GM20431 (cell line): Measurements from ENCODE around the gene TH.

Source experiments
- in situ Hi-C: fragments of 300-500 bp; cut with MseI, MboI; formaldehyde crosslinking; loops from one replicate; pipeline ENCODE4 v1.15.0; 2020; ENCODE audit warnings: low sequenced_read_pairs; ENCODE audit not compliant: unreplicated experiment

The TH gene

DNA sequence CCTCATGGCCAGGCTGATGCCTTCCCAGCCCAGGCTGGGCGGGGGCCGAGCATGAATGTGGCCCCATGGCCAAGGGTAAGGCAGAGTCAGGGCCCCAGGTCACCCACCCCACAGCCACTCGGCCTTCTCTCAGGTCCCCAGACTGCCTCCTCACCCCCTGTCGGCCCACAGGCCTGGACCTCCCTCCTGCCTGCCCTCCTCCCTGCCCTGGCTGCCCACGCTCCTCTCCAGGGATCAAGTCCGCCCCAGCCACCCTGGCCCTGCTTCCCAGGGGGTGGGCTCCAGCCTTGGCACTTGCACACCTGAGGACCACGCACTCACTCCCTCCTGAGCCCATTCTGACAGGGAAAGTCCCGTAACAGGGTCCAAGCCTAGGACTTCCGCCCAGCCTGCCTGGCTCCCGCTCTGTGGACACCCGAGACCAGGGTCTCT lies 37.8 kb upstream of the TH start:
- in situ Hi-C loops, result no loop called here

DNA sequence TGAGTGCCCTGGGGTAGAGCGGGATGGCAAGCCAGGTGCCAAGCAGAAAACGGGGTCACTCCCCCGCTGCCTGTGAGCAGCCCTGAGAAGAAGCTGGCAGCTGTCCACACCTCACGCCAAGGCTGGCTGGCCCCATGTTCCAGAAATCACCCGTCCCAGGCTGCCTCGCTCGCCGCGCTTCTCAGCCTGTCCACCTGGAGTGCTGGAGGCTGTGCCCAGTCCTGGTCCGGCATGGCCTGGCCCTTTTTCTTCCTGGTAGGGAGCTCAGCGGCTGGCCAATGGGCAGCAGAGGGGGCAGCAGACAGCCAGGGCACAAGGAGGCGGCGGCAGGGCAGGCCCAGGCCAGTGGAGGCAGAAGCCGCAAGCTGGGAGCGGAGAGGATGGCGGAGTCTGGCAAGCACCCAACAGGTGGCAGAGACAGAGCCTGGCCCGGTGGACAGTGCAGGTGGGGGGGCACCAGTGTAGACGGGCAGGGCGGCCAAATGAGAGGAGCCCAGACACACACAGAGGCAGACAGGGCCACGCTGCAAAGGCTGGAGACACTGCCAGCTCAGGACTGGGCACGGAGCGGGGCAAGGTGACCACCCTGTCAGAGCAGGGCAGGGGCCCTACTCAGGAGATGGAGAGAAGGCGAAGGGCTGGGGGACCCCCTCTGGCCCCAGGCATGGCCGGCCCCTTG lies 37.2 kb upstream of the TH start:
- in situ Hi-C loops, result no loop called here

DNA sequence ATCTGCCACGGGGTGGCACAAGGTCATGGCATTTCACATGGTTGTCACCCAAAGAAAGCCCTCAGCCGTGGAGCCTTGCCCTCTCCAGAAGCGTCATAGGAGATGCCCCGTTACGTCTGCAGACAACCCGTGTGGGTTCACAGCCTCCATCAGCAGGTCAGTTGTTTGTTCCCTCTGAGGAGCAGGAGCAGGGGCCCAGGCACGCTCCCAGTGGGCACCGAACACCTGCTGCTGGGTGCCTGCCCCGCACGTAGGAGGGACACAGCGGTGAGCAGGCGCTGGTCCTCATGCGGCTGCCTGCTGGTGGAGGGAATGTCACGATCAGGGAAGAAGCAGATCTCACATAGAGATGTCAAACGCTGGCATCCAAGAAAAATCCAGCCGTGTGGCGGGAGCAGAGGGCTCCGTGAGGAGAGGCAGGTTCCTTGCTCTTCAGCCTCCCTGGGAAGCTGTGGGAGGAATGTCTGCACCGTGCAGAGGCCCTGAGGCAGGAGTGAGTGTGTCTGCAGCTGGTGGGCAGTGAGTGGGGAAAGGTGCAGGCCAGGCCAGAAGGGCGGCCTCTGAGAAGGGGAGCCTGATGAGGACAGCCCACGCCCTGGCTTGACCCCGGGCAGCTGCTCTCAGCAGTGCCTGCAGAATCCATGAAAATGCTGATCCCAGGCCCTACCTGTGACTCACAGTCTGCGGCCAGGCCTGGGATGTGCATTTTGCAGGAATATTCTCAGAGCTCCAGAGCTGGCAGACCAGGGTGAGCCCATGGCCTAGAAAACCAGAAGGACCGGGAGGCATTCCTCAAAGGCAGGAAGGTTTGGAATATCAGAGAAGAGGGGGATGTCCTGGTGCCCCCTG lies 36.4 kb upstream of the TH start:
- in situ Hi-C loops, result no loop called here

DNA sequence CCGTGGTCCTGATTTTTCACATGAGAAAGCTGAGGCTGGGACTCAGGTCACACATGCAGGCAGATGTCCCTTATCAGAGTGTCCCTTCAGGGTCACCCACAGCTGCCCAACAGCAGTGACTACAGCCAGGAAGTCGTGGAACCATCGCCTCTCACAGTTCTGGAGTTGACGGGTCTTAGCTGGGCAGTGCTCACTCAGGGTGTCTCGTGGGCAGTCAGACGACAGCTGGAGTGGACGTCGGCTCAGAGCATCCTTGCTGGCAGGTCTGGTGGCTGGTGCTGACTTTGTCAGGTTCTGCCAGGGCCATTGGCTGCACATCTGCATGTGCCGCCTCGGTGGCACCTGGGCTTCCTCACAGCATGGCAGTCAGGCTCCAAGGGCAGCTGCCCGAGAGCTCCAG lies 35.6 kb upstream of the TH start:
- in situ Hi-C loops, result no loop called here

DNA sequence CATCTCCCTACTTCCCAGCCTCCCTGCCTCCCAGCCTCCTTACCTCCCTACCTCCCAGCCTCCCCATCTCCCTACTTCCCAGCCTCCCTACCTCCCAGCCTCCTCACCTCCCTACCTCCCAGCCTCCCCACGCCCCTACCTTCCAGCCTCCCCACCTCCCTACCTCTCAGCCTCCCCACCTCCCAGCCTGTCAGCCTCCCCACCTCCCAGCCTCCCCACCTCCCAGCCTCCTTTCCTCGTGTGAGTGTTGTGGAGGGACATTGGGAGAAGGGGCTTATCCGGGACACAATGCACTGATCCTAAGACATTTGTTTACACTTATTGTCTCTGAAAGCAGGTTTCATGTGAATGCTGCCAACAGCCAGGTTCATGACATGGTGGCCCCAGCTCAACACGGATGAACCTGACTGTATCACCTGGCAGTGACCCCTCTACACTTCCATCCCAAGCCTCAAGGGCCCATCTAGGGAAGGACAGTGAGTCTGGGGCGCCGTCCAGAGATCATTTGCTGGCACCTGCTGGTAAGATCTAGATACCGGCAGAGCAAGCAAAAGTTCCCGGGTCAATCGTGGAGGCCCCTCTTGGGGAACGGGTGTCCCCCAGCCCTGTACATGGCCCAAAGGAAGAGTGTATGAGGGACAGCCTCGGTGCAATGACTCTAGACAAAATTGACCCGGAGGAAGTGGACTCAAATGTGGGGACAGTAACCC lies 34.5 kb upstream of the TH start:
- in situ Hi-C loops, result no loop called here

DNA sequence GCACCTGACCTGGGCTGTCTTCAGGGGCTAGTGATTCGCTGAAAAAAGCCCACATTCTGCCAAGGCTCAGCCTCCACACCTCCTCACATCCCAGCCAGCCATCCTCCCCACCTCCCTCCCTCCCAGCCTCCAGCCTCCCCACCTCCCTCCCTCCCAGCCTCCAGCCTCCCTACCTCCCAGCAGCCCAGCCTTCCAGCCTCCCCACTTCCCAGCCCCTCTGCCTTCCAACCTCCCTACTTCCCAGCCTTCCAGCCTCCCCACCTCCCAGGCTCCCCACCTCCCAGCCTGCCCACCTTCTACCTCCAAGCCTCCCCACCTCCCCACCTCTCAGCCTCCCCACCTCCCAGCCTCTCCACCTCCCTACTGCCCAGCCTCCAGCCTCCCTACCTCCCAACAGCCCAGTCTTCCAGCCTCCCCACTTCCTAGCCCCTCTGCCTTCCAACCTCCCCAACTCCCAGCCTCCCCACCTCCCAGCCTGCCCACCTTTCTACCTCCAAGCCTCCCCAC lies 33.7 kb upstream of the TH start:
- in situ Hi-C loops, result no loop called here

DNA sequence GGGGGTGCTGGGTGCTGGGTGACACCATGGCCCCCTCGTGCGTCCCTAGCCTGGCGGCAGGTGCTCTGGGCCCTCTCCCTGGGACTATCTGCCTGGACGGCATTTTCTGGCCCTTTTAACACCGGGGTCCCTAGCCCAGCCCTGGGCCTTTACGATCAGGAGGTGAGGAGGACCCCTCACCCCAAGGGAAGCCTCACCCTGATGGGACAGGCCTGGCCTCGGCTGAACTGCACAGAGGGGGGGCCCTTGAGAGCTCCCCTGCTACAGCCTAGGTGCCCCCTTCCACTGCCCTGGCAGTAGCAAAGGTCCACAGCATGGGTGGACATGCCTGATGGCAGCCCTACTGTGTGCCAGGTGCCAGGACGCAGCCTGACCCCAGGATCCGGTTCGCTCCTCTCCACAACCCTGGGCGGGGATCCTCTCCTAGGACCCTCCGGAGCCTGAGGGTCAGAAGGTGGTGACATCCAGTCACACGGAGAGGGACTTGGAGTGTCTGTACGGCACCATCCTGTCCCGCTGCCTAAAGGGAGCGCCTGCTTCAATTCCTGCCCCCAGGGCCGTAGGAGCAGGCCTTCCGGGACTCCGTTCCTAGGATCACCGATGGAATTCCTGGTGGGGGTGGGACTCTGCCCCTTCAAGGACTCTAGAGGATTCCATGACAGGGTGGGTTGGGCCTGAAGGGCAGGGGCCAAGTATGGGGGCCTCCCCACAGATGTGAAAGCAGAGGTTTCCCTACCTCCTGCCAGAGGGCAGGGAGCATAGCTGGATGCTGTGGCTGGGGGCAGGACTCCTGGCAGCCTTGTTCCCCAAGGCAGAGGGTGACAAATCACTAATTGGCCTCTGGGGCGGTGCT lies 33.0 kb upstream of the TH start:
- in situ Hi-C loops, result no loop called here

DNA sequence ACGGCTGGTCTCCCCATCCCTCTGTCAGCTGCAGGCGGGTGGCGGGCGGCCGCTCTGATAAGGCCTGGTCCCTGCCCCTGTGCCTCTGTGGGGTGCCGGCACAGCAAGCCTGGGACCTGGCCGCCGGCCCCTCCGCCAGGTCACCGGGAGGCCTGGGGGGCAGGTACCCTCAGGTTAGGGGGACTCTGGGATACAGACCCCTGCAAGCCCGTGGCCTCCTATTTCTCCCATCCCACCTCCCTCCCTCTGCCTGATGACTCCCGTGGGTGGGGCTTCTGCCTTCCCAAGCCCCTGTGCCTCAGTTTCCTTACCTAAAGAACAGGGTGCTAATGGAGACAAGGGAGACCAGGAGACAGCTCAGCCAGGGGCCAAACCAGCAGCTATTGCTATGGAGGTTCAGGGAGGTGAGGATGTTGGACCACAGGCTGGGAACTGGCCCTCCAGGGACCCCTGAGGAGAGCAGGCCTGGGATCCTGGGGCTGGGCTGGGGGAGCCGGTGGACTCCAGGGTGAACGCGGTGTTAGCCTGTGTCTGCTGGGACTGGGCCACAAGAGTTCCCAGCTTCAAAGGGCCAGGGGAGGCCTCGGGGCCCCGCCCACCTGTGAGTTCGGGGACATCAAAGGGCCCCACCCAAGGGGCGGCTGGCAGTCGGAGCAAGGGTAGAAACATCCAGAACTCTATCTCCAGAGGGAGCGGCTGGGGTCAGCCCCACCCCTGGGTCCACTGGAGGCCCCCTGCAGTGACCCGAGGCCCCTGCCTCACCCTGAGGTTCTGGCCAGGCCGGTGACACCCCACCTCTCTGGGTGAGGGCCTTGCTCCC lies 32.0 kb upstream of the TH start:
- in situ Hi-C loops, result no loop called here

DNA sequence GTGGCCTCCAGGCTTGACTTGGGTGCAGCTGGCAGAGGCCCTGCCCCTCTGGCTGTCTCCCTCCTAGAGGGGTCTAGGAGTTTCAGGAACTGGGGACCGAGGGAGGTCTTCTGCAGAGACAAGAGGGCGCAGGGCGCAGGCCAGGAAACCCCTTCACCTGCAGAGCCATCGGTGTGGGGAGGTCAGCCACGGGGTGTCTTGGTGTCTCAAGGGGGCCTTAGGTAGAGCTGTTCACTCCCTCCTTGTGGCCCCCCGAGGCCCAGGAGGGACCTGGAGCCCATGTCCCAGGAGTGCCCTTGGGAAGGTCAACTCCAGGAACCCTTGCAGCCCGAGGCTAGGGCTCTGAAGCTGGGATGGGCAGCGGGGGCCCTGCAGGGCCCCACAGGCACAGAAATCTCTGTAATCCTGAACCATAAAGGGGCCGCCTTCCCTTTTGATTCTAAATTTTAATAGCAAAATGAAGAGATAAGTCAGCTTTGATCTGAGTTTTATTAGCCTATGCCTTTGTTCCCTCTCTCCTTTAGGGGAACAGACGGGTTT lies 31.4 kb upstream of the TH start:
- in situ Hi-C loops, result no loop called here

DNA sequence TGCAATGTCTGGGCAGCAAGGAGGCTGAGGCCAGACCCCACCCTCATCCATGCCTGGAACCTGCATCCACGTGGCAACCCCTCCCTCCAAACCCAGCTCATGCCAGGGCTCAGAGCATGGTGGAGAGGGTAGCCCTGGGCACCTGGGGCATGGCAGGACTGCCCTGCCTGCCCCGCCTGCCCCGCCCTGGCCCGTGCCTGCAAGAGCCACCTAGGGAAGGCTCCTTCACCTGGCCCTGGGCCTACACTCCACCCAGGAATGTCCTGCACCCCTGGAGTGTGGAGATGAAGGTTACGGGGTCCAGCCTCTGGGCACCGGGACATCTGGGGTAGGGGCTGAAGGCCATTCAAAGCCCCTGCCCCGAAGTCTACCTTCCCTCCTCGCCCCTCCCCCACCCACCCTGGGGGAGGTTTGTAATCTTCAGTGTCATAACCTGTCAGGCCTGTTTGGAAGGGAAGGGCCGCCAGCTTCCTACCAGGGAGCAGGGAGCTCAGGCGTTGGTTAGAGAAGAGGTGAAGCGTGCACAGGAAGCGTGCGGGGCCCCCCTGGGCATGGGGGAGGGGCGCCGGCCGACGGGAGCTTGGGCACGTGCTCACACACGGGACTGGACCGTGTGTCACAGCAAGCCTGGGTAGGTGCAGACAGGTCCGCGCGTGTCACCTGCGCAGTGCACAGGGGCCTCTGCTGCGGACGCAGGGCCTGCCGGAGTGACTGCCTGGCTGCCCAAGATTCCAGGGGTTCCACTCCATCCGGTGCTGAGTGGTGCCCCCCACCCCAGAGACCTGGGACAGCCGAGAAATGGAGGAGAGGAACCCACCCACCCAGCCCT lies 30.7 kb upstream of the TH start:
- in situ Hi-C loops, result no loop called here

DNA sequence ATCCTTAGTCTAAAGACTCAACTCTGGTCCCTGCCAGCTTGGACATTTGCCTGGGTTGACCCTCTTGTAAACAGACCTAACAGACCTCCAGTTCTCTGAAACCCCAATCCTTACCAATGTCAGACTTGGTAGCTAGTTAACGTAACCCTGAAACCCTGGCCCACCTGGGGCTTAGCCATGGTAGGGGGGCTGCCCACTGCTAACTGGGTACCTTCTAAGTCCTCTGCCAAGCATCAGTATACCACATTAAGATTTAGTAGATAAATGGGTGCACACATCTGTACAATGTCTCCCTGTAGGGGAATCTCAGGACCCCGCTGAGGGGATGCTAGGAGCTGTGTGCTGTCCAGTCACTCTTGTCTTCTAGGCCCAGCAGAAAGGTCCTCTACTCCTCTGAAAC lies 29.9 kb upstream of the TH start:
- in situ Hi-C loops, result no loop called here

DNA sequence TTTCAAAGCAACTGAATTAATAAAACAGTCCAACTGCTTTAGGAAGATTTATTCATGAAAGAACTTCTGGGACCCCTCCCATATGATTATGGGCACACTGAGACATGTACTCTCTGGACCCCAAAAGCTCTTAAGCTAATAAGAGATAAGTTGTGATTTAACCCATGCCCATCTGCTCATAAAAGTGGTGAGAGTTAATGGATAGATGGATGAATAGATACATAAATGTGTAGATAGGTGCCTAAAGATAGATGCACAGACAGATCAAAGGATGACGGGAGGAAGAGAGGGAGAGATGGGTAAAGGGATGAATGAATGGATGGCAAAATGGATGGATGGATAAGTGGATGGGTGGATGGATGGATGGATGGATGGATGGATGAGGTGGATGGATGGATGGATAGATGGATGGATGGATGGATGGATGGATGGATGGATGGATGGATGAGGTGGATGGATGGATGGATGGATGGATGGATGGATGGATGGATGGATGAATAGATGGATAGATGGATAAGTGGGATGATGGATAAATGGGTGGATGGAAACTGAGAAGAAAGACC lies 29.4 kb upstream of the TH start:
- in situ Hi-C loops, result no loop called here

DNA sequence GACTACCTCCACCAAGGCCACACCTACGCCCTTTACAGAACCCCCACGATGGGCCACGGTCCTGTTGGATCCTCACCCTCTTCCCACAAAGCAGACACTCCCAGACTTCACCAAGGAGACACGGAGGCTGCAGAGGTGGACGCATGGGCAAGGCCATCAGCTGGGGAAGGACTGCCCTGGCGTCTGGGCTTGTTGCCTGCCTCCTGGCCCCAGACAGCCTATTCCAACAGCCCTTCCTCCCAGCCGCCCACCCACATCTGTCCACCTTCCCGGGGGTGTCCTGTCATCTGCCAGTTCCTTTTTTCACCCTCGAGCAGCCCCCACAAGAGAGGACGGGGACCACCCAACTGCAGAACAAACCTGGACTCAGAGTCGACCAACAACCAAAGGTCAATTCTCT lies 28.9 kb upstream of the TH start:
- in situ Hi-C loops, result no loop called here

DNA sequence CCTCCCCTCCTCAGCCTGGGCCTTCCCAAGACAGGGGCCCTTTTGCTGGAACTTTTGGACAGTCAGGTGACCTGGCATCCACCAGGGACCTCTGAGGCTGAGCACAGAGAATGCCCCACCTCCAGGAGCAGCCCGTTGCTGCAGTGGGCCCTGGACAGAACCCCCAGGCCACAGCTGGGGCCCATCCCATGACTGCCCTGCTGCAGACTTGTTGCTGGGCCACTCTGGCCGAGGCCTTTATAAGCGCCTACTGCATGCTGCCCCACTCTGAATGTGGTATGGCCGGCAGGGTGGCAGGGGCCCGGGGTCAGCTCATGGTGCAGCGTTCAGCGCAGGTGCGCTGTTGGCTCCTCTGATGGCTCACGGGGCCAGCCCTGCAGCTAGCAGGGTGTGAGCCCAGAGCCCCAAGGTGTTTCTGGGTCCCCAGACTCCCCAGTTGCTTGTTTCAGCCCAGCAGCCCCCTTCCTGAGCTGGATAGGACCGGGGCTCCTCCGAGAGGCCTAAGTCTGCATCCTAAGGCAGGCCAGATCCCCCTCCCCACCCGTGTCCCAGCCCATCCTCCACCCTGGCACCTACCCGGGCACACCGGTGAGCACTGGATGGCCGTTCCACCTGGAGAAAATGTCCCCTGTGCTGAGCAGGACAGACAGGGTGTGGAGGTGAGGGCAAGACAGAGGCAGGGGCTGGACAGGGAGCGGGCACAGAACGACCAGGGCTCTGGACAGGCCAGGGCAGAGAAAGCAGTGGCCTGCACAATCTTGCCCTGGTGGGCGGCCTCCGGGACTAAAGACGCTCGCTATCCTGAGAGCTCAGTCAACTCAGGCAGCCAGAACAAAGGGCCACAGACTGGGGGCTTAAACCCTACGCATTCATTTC lies 28.1 kb upstream of the TH start:
- in situ Hi-C loops, result loop anchor here (10.0 kb wide), 1 partner anchor 215 kb away; no protein-coding TSS in a partner anchor

DNA sequence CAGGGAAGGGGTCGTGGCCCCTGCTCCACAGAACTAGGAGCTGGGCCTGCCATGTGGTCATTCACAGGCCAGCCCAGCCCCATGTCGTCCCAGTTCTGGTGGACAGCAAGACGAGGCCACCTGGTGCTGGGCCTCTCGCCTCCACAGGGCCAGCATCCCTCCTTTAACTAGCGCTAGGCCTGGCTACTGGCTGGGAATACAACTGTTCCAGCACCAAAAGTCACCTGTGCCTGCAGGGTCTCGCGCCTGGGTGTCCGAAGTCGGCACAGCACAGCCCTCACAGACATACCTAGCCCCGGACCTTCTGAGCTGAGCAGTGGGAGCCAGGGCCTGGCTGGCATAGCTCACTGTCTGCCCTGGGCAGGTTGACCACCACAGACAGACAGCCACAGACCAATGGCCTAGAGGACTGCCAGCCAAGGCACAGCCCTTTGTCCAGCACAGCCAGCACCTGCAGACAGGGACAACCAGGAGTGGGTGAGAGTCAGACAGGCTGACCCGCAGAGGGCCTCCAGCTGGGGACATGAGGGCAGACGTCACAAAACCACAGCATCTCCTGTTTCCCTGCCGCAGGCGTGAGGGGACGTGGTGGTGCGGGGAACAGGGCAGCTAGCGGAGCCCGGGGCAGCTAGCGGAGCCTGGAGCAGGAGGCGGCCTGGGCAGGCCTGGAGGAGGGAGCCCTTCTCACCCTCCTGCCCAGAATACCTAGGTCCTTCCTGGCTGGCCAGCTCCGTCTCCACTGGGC lies 27.2 kb upstream of the TH start:
- in situ Hi-C loops, result loop anchor here (10.0 kb wide), 1 partner anchor 216 kb away; no protein-coding TSS in a partner anchor
